TTC549 (cell line): ENCODE results near the gene FCHSD2.
"Not testable (repeated sequence)": the region's sequence is repeated elsewhere in the genome, so short reads cannot be mapped to it uniquely, and the experiment has no call there.

ENCODE experiments used
- FAIRE-seq: peaks from 2 replicates; lab custom pipeline; 2012; peaks lifted over from hg19 to GRCh38; lab: Jason Lieb, UNC

Gene FCHSD2

GRCh38 chr11:73002214-73002613, 139.9 kb downstream of the FCHSD2 start:
- FAIRE-seq: no peak

GRCh38 chr11:73001615-73002014, 140.5 kb downstream of the FCHSD2 start:
- no peak for FAIRE-seq

- no peak for FAIRE-seq
Observed at GRCh38 chr11:72998676-72999075, 143.4 kb downstream of the FCHSD2 start.

DNA sequence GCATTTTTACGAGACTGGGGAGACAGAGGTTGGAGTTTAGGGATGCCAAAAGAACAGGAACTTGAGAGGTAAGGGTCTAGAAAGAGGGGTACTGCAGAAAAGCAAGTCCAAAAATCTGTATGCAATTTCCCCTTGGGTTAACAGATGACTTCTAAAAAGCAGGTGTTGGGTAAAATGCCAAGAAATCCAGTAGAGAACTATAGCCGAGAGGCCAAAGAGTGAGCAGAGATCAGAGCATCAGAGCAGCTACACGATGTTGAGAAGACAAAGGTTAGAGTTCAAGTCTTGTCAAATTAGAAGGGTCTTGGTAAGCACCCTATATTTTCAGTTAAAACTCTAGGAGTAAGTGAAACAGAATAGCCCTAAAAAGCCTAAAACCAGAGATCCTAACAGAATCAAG, 145.2 kb downstream of the FCHSD2 start:
- no peak for FAIRE-seq

- no peak for FAIRE-seq
Observed at GRCh38 chr11:72989727-72990126, 152.4 kb downstream of the FCHSD2 start.

- no peak for FAIRE-seq
Observed at GRCh38 chr11:72988821-72989220, 153.3 kb downstream of the FCHSD2 start.

DNA sequence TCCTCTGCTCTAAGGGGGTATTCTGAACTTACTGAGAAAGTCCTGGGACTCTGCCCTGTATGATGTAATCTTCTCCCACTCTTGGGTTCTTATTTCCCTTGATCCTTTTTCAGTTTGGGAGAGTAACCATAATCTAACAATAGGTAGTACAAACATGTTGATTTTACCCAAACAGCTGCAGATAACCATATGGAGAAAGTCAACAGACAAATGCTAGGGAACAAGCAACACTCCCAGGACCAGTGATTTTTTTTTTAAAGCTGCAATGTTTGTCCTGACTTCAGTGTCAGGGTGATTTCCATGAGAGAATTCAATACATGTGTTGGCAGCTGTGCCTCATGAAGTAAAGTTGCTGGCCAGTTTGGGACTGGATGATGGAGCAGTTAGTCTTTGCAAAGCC, 156.5 kb downstream of the FCHSD2 start:
- no peak for FAIRE-seq

DNA sequence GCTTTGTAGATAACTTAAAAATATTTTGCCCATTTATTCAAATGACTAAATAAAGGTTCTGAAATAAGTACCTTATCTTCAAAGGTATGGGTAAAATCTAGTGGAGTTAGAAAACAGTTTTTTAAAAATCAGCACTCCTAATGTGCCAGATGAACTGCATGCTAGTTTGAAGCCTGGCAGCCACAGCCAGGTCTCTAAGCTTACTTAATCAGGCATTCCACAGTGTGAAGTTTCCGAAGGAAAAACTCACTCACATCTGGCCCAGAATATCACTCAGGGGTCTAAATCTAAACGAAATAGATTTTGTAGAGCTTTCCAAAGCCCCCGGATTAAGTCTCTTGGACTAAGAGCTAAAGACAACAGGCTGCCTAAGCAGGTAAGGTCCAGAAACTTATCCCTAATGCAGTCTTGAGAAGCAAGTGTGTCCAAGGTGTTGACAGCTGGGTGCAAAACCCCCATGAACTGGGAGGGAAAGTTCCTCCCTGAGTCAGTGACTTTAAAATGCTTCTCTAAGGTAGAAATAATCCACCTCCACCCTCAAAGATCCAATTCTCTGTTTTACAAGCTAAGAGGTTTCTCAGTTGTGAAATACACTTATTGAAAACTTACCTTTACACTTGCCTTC, 157.6 kb downstream of the FCHSD2 start:
- no peak for FAIRE-seq

GRCh38 chr11:72983560-72983959, 158.6 kb downstream of the FCHSD2 start:
- FAIRE-seq: no peak

DNA sequence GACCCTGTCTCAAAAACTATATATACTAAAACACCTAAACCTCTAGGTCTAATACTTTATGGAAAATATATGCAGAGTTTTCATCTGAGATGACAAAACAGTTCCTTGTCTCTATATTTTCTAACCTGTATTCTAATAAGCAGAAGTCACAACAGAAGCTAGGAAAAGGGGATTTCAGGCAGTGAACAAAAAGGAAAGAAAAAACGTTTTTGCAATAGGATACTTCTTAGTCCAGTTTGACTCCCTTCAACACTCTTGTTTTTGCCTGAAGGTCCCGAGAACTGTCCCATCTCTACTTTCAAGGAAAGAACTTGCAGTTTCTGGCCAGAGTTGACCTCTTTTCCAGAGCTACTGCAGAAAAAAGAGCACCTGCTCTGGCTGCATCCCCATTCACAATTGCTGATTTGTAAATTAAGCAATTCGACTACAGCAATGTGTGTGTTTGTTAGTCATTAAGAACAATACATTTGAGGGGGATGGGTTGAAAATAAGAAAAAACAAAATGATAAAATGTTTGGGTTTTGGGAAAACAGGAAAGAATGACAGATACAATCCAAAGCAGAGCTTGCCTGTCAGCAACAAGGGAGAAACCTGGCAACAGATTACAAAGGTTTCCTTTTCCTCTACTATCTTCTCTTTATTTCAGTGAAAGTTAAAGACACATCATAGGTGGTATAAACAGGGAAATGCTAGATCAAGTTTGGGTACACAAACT, 160.0 kb downstream of the FCHSD2 start:
- no peak for FAIRE-seq

- no peak for FAIRE-seq
Observed at GRCh38 chr11:72981080-72981479, 161.0 kb downstream of the FCHSD2 start.

GRCh38 chr11:72977782-72978181, 164.3 kb downstream of the FCHSD2 start:
- not testable (repeated sequence) for FAIRE-seq

- FAIRE-seq: not testable (repeated sequence)
Observed at GRCh38 chr11:72976522-72976892, 165.6 kb downstream of the FCHSD2 start.

GRCh38 chr11:72975778-72976521, 166.2 kb downstream of the FCHSD2 start:
- no peak for FAIRE-seq

- no peak for FAIRE-seq
Observed at GRCh38 chr11:72974487-72975205, 167.5 kb downstream of the FCHSD2 start.

DNA sequence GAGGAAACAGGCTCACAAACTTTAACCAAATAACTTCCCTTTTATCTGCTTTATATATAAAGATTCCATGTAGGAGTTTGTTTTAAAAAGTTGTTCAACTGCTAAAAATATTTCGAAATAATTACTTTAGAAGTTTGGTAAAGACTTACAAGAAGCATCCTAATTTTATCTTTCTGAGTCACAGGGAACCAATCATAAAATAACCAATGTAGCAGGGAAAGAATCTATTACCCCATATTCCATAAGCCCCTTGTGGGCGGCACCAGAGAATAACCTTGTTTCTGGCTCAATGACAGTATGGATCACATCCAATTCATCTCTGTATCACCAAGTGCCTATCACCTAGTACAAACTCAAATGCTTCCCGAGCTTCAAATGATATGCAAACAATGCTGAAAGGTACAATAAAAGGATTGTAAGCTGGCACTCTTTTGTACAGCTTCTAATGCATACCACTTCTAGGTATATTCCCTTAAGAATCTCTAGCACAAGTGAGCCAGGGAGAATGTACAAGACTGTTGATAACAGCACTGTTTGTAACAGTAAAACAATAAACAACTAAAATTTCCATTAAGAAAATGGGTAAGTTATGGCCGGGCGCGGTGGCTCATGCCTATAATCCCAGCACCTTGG, 169.5 kb downstream of the FCHSD2 start:
- FAIRE-seq: no peak

GRCh38 chr11:72971192-72971967, 170.7 kb downstream of the FCHSD2 start:
- FAIRE-seq: no peak

GRCh38 chr11:72970557-72971118, 171.5 kb downstream of the FCHSD2 start:
- FAIRE-seq: no peak

GRCh38 chr11:72969894-72970335, 172.2 kb downstream of the FCHSD2 start:
- FAIRE-seq: no peak

- FAIRE-seq: no peak
Observed at GRCh38 chr11:72968390-72968789, 173.7 kb downstream of the FCHSD2 start.

GRCh38 chr11:72965672-72966071, 176.4 kb downstream of the FCHSD2 start:
- no peak for FAIRE-seq
